ENCODE measurements around the gene ATXN10. TPM values are rescaled to one million over a fixed set of nuclear protein-coding genes. Genes with fewer than 3 reads are reported as not detected.

The ATXN10 gene
- total and polyA plus RNA-seq, 2 of the 8 experiments (the other 6 are each of a cell fraction or from before 2014, with no cell fraction given): 134 to 210 TPM

DNA sequence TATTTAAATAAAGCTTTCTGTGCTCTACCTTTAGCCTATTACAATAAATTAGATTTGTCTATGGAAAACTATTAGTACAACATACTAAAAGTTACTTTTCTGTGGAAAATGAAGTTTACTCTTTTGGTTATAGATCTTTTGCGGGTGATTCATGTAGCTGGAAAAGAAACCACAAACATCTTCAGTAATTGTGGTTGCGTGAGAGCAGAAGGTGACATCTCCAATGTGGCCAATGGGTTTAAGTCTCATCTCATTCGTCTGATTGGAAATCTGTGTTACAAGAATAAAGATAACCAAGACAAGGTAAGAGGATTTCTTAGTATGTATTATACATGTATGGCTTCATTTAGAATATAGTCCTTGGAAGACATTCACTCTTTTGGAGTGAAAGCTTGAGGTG lies 68.6 kb downstream of the ATXN10 start:
- Histone ChIP-seq H4K8ac (ENCODE audit: extremely low read depth, insufficient read depth, low read length) (no peak overlapping the region), H3K79me1 (ENCODE audit: low read depth, low read length) (no peaks in the 10 kb centered on the region), H4K91ac (replicated peaks; ENCODE audit: insufficient read length, low read length) (no peak overlapping the region), H3K79me2 (ENCODE audit: control insufficient read depth in 1 of 2, insufficient read depth in 2 of 2, low read length in 2 of 2) (no peaks in the 10 kb centered on the region; a peak in 1 of 4 replicates), H2BK15ac (ENCODE audit: low read length) (no peak overlapping the region), H3K4me2 (ENCODE audit: insufficient read depth in 1 of 2, low read depth in 2 of 2, low read length in 2 of 2) (no peak overlapping the region), H3K36me3 (ENCODE audit: control insufficient read depth in 2 of 4, insufficient read depth in 4 of 4, low read length in 3 of 4) (peaks cover 8 to 64% (median 28%) of the 10 kb centered on the region in 4 experiments; a peak in 7 of 8 replicates), H4K5ac (ENCODE audit: insufficient read length, low read depth, low read length) (no peak overlapping the region), H3K18ac (ENCODE audit: extremely low read depth, low read length) (no peak overlapping the region), H2AK5ac (ENCODE audit: low read depth, low read length) (no peak overlapping the region), H3K4me3 (ENCODE audit: extremely low read depth in 1 of 4, insufficient read depth in 2 of 4, low read depth in 3 of 4, low read length in 4 of 4) (no peak overlapping the region), H3K9me3 (ENCODE audit: insufficient read depth in 2 of 2, low read depth in 1 of 2, low read length in 1 of 2) (no peaks in the 10 kb centered on the region), H3K4ac (replicated peaks; ENCODE audit: insufficient read length, low read depth, low read length) (no peak overlapping the region), H3K27ac (ENCODE audit: low read depth, low read length) (no peak overlapping the region), H3K56ac (replicated peaks; ENCODE audit: insufficient read length, low read depth, low read length) (no peak overlapping the region), H2BK12ac (ENCODE audit: low read depth, low read length) (no peak overlapping the region), H3K23ac (ENCODE audit: insufficient read length) (no peak overlapping the region), H3K27me3 (replicated peaks in 1 of 4; ENCODE audit: control insufficient read depth in 3 of 4, extremely low read depth in 1 of 4, insufficient read depth in 3 of 4, low read length in 3 of 4) (no peaks in the 10 kb centered on the region), H3K4me1 (replicated peaks in 1 of 4; ENCODE audit: control insufficient read depth in 3 of 4, insufficient read depth in 4 of 4, low read length in 3 of 4) (no peaks in the 10 kb centered on the region), H3K14ac (ENCODE audit: insufficient read length) (no peak overlapping the region), H4K20me1 (replicated peaks in 1 of 2; ENCODE audit: control insufficient read depth in 1 of 2, insufficient read depth in 2 of 2, low read length in 2 of 2) (peaks cover 0 to 2% of the 10 kb centered on the region in 2 experiments), H2BK120ac (replicated peaks; ENCODE audit: low read depth, low read length) (no peak overlapping the region), H2BK5ac (ENCODE audit: low read depth, low read length) (no peak overlapping the region), H2BK20ac (ENCODE audit: low read length) (no peak overlapping the region), H3K23me2 (ENCODE audit: low read depth, low read length) (no peaks in the 10 kb centered on the region), H3K9ac (replicated peaks in 1 of 4; ENCODE audit: extremely low read depth in 1 of 4, low read depth in 3 of 4, low read length in 3 of 4) (no peak overlapping the region), H2AFZ (ENCODE audit: low read length) (no peak overlapping the region)
- CTCF ChIA-PET (ENCODE audit: partially characterized antibody): interaction anchor here (1.3 to 2.6 kb wide), 5 partner anchors 9 to 163 kb away, joined by 3 to 8 read pairs (median 5); no protein-coding TSS in a partner anchor
- DNase-seq (ENCODE audit: low read depth in 1 of 2, low spot score in 2 of 2): no peak
- 90% methylated on average over 3 of the region's 3 CpGs; no CpG with 5 or more reads in 1 of the 2 experiments for WGBS, 2 experiments (ENCODE audit: extremely low coverage in 1 of 2, insufficient coverage in 1 of 2, insufficient read length in 1 of 2, insufficient replicate concordance in 2 of 2, low coverage in 1 of 2, low lambda C conversion rate in 2 of 2, missing lambda C conversion rate in 1 of 2)
- POLR2A ChIA-PET (ENCODE audit: partially characterized antibody): no interaction called here
- TF ChIP-seq TBP (IDR thresholded peaks at IDR 0.05; ENCODE audit: low read depth, low read length) (no peak), POLR2AphosphoS5 (IDR thresholded peaks at IDR 0.05; ENCODE audit: low read depth, low read length) (no peak), SIX5 (IDR thresholded peaks at IDR 0.05; ENCODE audit: low read depth, low read length) (no peak), EP300 (IDR thresholded peaks at IDR 0.05; ENCODE audit: borderline replicate concordance in 1 of 2, low read depth in 2 of 2, low read length in 2 of 2) (no peak), BCL11A (IDR thresholded peaks at IDR 0.05; ENCODE audit: low read depth in 2 of 2, low read length in 2 of 2) (no peak), JUND (IDR thresholded peaks at IDR 0.05; ENCODE audit: low read length) (no peak), RXRA (IDR thresholded peaks at IDR 0.05; ENCODE audit: insufficient read depth, low read depth, low read length) (no peak), GTF2F1 (IDR thresholded peaks at IDR 0.05; ENCODE audit: borderline replicate concordance, low read depth, low read length) (no peak), NRF1 (IDR thresholded peaks at IDR 0.05; ENCODE audit: low read depth, low read length) (no peak), RNF2 (IDR thresholded peaks at IDR 0.05; ENCODE audit: borderline replicate concordance, low read depth, low read length, missing control alignments, poor library complexity, severe bottlenecking) (no peak), POLR2A (IDR thresholded peaks at IDR 0.05; ENCODE audit: control extremely low read depth in 1 of 2, low read depth in 2 of 2, low read length in 2 of 2) (no peak), HDAC2 (IDR thresholded peaks at IDR 0.05; ENCODE audit: borderline replicate concordance in 1 of 2, low read depth in 2 of 2, low read length in 2 of 2) (no peak)
- no peak for FAIRE-seq

Data from H1 (cell line).